HPDE6-E6E7 (cell line): ENCODE data around the gene GREB1.

ENCODE experiments used
- DNase-seq: peaks from one replicate; pipeline ENCODE4 v3.0.0; 2011; ENCODE audit warnings: missing footprints; ENCODE audit errors: extremely low spot score

GREB1 gene

DNA sequence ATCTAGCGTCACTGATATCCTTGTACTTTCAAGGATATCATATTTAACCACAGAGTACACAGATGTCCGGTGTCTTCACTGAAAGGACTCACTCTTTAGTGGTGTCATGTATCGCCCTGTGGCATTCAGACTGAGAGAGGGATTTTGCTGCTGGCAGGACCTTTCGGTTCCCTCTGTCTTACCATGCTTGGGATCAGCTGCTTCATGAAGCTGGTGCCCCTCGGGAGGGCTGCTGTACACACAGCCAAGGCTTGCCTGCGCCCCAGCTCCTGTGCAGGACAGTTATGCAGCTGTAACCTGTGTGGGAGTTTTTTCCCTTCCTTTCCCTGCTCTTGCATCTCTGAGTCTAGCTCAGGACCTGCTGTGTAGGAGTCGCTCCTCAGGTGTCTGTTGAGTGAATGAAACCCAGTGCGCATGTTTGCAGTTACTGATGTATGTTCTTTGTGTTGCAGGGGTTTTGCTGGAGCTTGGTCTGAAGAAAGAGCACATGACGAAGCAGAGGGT, 64.4 kb downstream of the GREB1 start:
- no peak for DNase-seq

GRCh38 chr2:11602563-11603204, 68.8 kb downstream of the GREB1 start:
- DNase-seq, result no peak

DNA sequence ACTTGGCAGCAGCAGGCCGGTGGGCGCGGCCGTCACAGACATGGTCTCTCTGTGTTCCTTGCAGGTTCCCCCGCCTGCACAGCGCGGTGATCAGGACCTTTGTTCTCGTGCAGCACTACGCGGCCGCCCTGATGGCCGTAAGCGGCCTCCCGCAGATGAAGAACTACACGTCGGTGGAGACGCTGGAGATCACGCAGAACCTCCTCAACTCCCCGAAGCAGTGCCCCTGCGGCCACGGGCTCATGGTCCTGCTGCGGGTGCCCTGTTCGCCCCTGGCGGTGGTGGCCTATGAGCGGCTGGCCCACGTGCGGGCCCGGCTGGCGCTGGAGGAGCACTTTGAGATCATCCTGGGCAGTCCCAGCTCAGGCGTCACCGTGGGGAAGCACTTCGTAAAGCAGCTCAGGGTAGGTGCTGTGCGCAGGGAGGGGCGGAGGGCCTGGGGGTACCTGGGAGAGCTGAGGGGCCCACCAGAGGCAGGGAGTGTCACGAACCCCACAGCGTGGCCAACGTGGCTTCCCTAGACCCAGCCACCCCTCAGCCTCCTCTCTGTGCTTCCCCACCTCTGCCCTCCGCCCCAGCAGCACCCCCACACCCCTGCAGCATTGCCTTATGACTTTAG, 76.9 kb downstream of the GREB1 start:
- DNase-seq, result no peak

DNA sequence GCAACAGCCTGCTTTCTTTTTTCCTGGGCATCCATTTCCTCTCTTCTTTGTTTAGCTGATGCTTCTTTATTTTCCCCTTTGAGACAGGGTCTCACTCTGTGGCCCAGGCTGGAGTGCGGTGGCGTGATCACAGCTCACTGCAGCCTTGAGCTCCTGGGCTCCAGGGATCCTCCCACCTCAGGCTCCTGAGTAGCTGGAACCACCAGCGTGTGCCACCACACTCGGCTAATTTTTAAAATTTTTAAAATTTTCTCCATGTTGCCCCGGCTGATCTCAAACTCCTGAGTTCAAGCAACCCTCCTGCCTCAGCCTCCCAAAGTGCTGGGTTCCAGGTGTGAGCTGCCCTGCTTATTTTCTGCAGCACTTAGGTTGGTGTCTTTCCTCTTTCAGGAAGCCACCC, 77.4 kb downstream of the GREB1 start:
- DNase-seq, result no peak

DNA sequence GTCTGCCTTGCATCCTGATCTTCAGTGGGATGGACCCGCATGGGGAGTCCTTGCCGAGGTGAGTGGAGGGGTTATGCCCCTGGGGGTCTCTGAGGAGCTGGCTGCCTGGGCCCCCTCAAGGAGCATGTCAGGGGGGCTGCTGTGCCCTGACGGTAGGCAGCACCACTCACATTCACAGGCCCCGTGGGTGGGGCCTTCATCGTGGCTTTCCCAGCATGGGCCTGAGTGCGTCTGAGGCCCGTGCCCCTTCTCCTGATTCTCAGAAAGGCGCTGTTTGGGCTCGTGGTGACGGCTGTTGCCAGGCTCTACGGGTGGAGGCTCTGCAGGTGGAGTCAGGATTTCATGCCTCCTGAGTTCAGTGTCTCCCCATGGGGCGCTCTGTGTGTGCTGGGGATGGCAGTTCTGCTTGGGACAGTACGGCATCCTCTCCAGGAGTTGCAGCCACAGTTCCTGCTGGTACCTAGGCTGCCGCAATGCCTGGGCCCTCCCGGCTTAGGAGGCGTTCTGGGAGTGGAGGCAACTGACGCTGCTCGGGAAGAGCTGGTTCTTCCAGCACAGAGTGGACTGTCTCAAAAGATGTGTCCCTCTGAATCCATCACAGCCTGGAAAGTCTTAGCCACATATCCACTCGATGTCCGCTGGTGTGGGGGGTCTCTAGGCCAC, 78.8 kb downstream of the GREB1 start:
- DNase-seq, result no peak

DNA sequence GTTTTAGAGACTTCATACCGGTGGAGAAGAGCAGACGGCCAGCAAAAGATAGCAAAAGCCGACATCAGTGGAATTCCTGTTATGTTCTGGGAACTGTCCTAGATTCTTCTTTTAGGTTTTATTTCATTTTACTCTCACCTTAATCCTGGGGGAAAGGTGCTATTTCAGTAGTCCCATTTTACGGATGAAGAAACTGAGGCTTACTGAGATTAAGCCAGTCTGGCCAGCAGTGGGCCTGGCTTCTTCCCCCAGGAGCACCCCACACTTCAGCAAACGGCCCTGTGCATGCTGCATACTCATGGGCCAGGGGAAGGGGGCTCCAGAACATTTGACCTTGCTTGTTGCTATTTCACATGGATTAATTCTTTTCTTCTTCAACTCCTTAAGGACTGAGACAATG, 79.5 kb downstream of the GREB1 start:
- no peak for DNase-seq

- no peak for DNase-seq
Observed at GRCh38 chr2:11615209-11615608, 81.4 kb downstream of the GREB1 start.

GRCh38 chr2:11616097-11616687, 82.3 kb downstream of the GREB1 start:
- no peak for DNase-seq

GRCh38 chr2:11616851-11617415, 83.1 kb downstream of the GREB1 start:
- no peak for DNase-seq

DNA sequence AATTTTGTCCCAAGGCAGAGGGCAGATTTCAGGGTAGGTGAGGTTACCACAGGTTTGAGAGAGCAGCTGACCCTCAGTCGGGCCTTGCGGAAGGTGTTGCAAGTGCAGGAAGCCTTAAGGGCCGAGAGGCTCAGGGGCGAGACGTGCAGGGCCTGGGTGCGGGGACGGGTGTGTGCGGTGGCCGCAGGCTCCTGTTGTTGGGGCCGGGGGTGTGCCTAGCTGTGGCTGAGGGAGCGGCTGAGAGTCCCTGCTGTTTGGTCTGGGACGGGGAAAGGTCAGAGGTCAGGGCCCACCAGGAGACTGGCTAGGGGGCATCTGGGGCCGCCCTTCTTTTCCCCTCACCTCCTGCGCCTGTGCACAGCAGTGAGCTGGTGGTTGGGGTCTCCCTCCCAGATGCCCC, 83.7 kb downstream of the GREB1 start:
- DNase-seq, result no peak

DNA sequence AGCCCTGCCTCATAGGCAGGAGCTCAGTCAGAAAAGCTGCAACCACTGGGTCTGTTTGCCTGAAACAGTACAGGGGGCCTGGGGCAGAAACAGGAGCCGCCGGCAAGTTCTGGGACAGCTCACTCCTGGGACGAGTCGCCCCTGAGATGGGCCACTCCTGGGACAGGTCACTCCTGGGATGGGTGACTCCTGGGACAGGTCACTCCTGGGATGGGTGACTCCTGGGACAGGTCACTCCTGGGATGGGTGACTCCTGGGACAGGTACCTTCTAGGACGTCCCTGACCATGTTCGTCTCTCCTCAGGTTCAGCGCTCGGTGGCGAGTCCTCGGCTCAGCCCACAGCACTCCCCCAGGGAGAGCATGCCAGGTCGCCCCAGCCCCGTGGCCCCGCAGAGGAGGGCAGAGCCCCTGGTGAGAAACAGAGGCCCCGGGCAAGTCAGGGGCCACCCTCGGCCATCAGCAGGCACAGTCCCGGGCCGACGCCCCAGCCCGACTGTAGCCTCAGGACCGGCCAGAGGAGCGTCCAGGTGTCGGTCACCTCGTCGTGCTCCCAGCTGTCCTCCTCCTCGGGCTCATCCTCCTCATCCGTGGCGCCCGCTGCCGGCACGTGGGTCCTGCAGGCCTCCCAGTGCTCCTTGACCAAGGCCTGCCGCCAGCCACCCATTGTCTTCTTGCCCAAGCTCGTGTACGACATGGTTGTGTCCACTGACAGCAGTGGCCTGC, 84.3 kb downstream of the GREB1 start:
- DNase-seq, result no peak

- no peak for DNase-seq
Observed at GRCh38 chr2:11618708-11619062, 84.8 kb downstream of the GREB1 start.

GRCh38 chr2:11621410-11621809, 87.6 kb downstream of the GREB1 start:
- no peak for DNase-seq

- no peak for DNase-seq
Observed at GRCh38 chr2:11622611-11623010, 88.8 kb downstream of the GREB1 start.

GRCh38 chr2:11624893-11625292, 91.0 kb downstream of the GREB1 start:
- no peak for DNase-seq

- no peak for DNase-seq
Observed at GRCh38 chr2:11625671-11626070, 91.8 kb downstream of the GREB1 start.

DNA sequence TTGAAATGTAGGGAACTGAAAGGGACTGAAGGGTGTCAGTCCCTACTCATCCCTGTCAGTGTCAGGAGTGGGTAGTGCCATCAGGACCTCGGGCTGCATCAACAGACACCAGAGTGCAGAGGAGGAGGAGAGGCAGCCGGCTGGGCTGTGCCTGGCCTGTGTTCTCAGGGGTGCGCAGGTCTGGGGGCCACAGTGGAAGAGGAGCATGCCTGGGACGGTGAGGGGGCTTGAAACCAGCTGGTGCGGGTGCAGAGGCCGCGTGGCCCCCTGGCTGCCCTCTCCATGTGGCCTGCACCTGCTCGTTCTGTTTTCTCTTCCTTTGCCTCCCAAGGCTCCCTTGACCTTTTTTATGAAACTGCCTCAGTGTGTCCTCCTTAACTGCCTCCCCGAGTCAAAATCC, 94.8 kb downstream of the GREB1 start:
- DNase-seq, result no peak

DNA sequence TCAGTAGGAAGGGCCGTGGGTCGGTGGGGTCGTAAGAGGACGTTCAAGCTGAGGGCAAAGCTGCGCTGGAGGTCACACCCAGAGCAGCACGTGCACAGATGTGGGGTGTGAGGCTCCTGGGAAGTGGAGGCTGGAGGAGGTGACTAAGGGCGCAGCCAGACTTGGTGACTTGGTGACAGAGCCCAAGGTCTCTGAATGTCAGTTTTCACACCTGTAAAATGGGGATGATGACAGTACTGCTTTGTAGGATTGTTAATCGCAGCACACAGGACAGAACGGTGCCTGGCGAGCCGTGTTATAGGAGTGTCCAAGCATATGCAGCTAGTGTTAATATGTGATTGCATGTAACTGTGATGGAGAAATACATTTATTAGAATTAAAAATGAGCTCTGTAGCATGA, 95.4 kb downstream of the GREB1 start:
- DNase-seq, result no peak

- DNase-seq, result no peak
Observed at GRCh38 chr2:11629851-11630250, 96.0 kb downstream of the GREB1 start.

DNA sequence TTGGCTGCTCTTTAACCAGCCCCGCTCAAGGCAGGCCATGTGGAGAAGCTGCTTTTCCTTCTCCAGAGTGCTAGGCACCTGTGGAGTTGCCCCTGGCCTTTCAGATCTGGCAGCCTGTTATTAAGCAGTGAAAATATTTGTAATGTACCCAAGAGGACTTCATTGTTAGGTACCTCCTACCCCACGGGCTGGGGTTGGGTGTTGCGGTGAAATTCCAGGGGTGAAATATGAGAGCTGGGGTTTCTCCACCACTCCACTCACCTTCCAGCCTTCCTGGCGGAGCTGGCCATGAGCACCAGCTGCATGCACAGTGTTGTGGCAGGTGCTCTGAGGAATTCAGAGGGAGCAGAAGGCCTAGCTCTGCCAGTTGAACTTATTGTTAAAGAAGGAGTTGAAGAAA, 97.0 kb downstream of the GREB1 start:
- DNase-seq, result no peak

- no peak for DNase-seq
Observed at GRCh38 chr2:11631462-11631861, 97.6 kb downstream of the GREB1 start.

DNA sequence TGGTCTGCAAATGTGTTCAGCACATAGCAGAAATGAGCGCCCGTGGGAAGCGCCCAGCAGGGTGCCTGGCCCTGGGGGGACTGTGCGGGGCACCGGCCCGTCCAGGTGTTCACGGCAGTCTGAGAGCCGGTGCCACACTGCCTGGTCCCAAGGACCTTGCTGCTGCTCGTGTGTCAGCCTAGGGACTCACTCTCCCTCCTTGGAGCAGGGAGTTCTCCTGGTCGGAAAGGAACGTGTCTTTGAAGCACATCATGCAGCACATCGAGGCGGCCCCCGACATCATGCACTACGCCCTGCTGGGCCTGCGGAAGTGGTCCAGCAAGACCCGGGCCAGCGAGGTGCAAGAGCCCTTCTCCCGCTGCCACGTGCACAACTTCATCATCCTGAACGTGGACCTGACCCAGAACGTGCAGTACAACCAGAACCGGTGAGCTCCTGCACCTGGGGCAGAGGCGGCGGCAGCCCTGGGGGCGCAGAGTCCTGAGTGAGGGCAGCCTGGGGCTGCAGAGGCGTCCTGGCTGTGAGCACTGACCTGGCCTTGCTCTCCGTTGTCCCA, 100.2 kb downstream of the GREB1 start:
- no peak for DNase-seq
